GM18519 (cell line): Measurements from ENCODE around the gene SOX6.

Source experiments
- ATAC-seq: cut with Tn5 transposase; IDR thresholded peaks from one replicate; pipeline ENCODE4 v1.9.1; 2021; ENCODE audit warnings: mild to moderate bottlenecking, moderate library complexity; ENCODE audit not compliant: unreplicated experiment, low FRiP score

The SOX6 gene

GRCh38 chr11:16114978-16115871 lies 241.1 kb downstream of the SOX6 start:
- ATAC-seq, result no peak

- no peak for ATAC-seq
Observed at GRCh38 chr11:16114431-16114830, 241.9 kb downstream of the SOX6 start.

GRCh38 chr11:16111690-16112089 lies 244.7 kb downstream of the SOX6 start:
- no peak for ATAC-seq

- no peak for ATAC-seq
Observed at GRCh38 chr11:16110886-16111285, 245.5 kb downstream of the SOX6 start.

GRCh38 chr11:16099343-16099900 lies 256.9 kb downstream of the SOX6 start:
- ATAC-seq, result no peak

- ATAC-seq, result no peak
Observed at GRCh38 chr11:16098526-16099205, 257.7 kb downstream of the SOX6 start.

GRCh38 chr11:16097543-16097942 lies 258.8 kb downstream of the SOX6 start:
- ATAC-seq, result no peak

GRCh38 chr11:16096336-16096735 lies 260.0 kb downstream of the SOX6 start:
- no peak for ATAC-seq

- no peak for ATAC-seq
Observed at GRCh38 chr11:16095756-16096155, 260.6 kb downstream of the SOX6 start.

- ATAC-seq, result no peak
Observed at GRCh38 chr11:16093889-16094653, 262.3 kb downstream of the SOX6 start.

GRCh38 chr11:16091862-16092261 lies 264.5 kb downstream of the SOX6 start:
- ATAC-seq, result no peak

GRCh38 chr11:16089481-16089880 lies 266.9 kb downstream of the SOX6 start:
- no peak for ATAC-seq

GRCh38 chr11:16088774-16089173 lies 267.6 kb downstream of the SOX6 start:
- ATAC-seq, result no peak

GRCh38 chr11:16087886-16088285 lies 268.5 kb downstream of the SOX6 start:
- no peak for ATAC-seq

- no peak for ATAC-seq
Observed at GRCh38 chr11:16086229-16086819, 270.0 kb downstream of the SOX6 start.

- ATAC-seq, result no peak
Observed at GRCh38 chr11:16082095-16083055, 274.0 kb downstream of the SOX6 start.

- no peak for ATAC-seq
Observed at GRCh38 chr11:16081382-16082094, 274.8 kb downstream of the SOX6 start.

- ATAC-seq, result no peak
Observed at GRCh38 chr11:16080688-16081381, 275.5 kb downstream of the SOX6 start.
